GM18951 (cell line): Measurements from ENCODE around the gene CNOT6.

Source experiments
- POLR2A ChIP-seq: IDR thresholded peaks from 4 replicates; pipeline ENCODE4 v1.6.1; 2011; ENCODE audit warnings: mild to moderate bottlenecking; ENCODE audit not compliant: insufficient read length, insufficient read depth; ENCODE audit errors: extremely low read depth
- in situ Hi-C: fragments of 300-500 bp; cut with MboI; formaldehyde crosslinking; loops from one replicate; pipeline ENCODE4 v1.12.0; 2022; ENCODE audit warnings: low sequenced_read_pairs, mixed read lengths, inconsistent platforms; ENCODE audit not compliant: unreplicated experiment

CNOT6 gene

DNA sequence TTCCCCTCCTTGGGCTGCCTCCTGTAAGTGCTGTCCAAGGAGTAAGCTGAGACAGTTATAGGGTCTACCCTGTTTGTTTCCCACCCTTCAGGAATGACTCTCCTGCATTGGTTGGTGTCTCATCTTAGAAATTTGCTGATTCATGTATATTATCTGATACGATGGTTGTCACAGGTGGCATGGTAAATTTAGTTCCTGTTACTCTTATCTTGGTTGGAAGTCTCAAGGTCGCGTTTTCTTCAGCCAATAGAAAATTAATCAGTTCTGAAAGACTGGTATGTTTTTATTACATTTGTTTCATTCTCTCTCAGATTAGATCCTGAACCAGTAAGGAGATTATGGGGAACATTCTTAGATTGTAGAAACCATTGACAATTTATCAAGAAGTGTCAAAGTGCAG, 54.4 kb downstream of the CNOT6 start:
- in situ Hi-C loops, result no loop called here
- TF ChIP-seq POLR2A, result no peak

DNA sequence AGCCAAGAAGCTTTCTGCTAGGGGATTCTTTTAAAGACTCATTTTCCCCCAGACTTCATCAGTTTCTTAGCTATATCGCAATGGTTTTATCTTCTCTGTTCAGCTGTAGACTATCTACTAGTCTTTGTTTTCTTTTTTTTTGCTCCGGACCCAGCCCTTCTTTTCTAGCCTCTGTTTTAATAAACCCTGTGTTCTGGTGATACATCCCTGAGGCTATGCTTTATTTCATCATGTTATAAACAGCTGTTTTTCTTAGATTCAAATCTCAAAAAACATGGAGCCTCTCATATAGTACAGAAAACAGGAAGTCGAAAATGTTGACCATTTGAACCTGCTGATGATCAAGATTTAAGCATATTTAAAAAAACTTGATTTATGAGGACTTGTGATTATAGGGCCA, 59.4 kb downstream of the CNOT6 start:
- no peak for TF ChIP-seq POLR2A
- in situ Hi-C loops, result no loop called here

DNA sequence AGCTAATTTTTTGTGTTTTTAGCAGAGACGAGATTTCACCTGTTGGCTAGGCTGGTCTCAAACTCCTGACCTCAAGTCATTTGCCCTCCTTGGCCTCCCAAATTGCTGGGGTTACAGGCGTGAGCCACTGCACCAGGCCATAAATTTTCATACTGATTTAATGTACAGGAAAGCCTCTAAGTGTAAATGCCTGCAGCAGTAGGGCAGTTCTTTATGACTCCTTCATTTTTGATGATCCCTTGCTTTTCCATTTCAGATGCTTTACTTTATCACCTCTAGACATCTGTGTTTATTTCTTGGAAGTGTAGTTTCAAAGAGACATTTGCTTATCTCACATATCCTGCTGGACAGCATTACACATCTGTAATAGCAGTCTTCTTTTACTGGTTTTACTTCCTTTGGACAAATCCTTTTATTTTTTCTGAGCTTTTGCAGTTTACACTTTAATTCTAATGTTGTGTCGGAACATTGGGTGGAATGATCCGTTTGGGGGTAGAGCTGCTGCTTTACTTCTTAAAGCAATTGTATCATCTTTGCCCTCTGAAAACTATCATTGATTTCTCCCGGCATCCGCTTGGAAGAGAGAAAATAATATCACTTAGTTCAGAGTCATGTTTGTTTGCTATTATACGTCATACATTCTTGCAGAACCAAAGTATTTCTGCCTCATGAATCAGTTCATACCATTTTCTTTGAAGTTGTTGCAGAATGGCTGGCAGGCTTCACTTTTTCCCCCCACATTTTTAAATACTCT, 61.2 kb downstream of the CNOT6 start:
- in situ Hi-C loops, result no loop called here
- TF ChIP-seq POLR2A, result no peak

GRCh38 chr5:180557217-180557809, 63.1 kb downstream of the CNOT6 start:
- in situ Hi-C loops, result no loop called here

GRCh38 chr5:180558232-180558631, 64.1 kb downstream of the CNOT6 start:
- no peak for TF ChIP-seq POLR2A

More at GRCh38 chr5:180557217-180557809, 63.1 kb downstream of the CNOT6 start:
- no peak for TF ChIP-seq POLR2A

GRCh38 chr5:180563994-180564393, 69.8 kb downstream of the CNOT6 start:
- in situ Hi-C loops, result no loop called here
- no peak for TF ChIP-seq POLR2A

More at GRCh38 chr5:180558232-180558631, 64.1 kb downstream of the CNOT6 start:
- in situ Hi-C loops, result no loop called here

- in situ Hi-C loops, result no loop called here
- TF ChIP-seq POLR2A, result no peak
These were observed 74.7 kb downstream of the CNOT6 start for GRCh38 chr5:180568914-180569313.

DNA sequence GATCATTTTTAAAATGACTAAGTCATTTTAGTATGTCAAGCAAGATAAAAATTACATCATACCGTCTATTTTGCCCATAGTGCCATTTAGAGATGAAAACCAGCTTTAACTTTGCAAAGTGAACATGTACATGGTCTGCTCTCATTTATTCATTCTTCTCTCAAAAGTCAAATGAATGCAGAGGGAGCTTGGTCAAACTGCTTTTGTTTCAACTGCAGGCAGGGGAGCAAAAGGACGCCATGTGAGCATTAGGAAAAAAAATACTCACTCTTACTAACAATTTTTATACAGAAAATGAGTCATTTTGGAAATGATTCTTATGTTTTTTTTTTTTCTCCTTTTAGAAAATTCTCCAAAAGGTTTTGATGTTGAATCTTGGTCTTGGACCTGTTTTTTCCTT, 81.4 kb downstream of the CNOT6 start:
- in situ Hi-C loops, result no loop called here
- TF ChIP-seq POLR2A, result no peak

GRCh38 chr5:180580681-180581080, 86.5 kb downstream of the CNOT6 start:
- no peak for TF ChIP-seq POLR2A

GRCh38 chr5:180583738-180584137, 89.6 kb downstream of the CNOT6 start:
- in situ Hi-C loops, result no loop called here

More at GRCh38 chr5:180580681-180581080, 86.5 kb downstream of the CNOT6 start:
- in situ Hi-C loops, result no loop called here

GRCh38 chr5:180586204-180586603, 92.0 kb downstream of the CNOT6 start:
- no peak for TF ChIP-seq POLR2A
- in situ Hi-C loops, result no loop called here

More at GRCh38 chr5:180583738-180584137, 89.6 kb downstream of the CNOT6 start:
- TF ChIP-seq POLR2A, result no peak

GRCh38 chr5:180586870-180587269, 92.7 kb downstream of the CNOT6 start:
- in situ Hi-C loops, result no loop called here

DNA sequence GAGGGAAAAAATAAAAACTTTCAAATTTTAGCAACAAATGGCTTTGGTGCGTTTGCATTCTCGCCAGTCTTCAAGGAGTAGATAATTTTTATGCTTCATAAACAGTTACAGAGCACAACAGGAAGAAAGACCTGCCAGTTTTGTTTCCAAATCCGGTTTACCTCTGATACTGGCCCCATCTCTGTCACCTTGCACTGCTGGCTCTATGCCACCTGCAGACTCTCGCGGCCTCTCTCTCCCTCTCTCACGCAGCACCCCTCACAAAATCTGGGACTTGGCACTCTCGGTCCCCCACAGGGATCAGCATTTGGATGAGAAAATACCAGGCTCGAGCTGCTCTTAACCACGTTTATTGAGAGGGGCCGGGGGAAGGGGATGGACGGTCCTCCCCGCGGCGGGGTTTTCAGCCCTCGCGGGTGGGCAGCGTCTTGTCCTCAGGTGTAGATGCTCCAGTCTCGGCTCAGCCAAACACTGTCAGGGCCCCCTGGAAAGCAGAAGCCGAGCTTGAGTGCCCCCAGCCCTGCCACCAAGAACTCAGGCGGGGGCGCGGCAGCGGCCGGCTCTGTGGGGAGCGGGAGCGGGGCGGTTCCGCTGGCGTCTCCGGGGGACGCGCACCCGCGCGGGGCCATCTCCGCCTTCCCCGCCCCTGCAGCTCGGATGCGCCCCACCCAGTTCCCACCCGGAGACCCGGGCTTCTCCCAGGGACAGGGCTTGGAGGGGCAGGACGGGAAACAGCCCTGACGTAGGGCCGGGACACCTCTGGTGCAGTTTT, 95.8 kb downstream of the CNOT6 start:
- in situ Hi-C loops, result no loop called here
- TF ChIP-seq POLR2A, result no peak

More at GRCh38 chr5:180586870-180587269, 92.7 kb downstream of the CNOT6 start:
- no peak for TF ChIP-seq POLR2A
